AML-193 (cell line): ENCODE measurements around the gene PROC.

Experiments
- DNase-seq, 2 experiments: peaks; one replicate each; lab custom pipeline; 2025; lab: John Stamatoyannopoulos, UW

PROC gene

GRCh38 chr2:127418300-127419111 lies at the start of gene PROC:
Gene PROC (plus strand): TSS chr2:127418427. CDS start chr2:127419943, 1,516 bp downstream.
- no peak for DNase-seq

DNA sequence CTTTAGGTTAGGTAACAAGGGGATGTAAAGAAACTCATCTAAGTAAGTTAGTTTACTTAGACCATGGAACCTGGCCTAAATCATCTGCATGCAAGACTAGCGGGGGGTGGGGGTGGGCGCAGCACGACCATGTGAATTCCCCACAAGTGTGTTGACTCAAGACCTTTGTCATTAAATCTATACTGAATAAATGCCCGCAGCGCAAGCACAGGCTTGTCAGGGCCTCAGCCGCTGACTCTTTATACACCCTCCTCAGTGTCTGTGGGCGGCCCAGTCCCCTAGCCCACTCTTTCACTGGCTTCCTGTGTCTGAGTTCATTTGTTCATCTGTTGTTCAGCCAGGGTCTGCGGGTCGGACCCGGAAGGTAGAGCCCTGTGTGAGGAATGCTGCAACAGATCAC lies 48.2 kb upstream of the PROC start:
- no peak for DNase-seq

- no peak for DNase-seq
Observed at GRCh38 chr2:127371037-127371436, 47.2 kb upstream of the PROC start.

- DNase-seq: no peak
Observed at GRCh38 chr2:127373362-127374083, 44.7 kb upstream of the PROC start.

GRCh38 chr2:127376257-127376656 lies 42.0 kb upstream of the PROC start:
- no peak for DNase-seq

GRCh38 chr2:127377262-127377661 lies 41.0 kb upstream of the PROC start:
- no peak for DNase-seq

DNA sequence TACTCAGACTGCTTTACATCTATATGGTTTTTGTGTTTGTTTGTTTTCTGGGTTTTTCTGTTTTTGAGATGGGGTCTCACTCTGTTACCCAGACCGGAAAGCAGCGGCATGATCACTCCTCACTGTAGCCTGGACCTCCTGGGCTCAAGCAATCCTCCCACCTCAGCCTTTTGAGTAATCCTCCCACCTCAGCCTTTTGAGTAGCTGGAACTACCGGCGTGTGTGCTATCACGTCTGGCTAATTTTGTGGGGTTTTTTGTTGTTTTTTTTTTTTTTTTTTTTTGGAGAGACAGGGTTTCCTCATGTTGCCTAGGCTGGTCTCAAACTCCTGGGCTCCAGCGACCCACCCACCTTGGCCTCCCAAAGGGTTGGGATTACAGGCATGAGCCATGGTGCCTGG lies 39.5 kb upstream of the PROC start:
- DNase-seq: no peak

DNA sequence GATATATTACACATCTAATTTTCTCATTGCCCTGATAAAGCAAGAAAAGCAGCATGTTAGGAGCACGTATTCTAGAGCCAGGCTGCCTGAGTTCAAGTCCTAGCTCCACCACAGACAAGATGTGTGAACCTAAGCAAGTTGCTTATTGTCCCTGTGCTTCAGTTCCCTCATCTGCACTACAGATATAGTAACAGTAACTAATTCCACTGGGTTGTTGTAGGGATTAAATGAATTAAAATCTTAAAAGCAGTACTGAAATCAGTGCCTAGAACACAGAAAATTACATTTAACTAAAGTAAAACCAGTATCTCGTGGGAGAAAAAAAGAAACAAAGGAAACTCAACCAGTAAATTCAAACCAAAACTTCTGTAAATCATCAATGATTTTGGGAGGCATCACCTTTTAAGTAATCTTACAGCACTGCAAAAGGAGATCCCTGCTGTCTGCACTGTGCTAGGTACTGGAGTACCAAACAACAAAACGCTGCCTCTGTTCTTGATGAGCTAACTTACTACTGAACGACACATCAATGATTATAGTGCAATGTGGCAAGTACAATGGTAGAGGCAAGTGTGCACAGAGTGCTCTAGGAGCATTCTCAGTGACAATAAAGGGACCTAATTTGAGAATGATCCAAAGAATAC lies 38.4 kb upstream of the PROC start:
- DNase-seq: no peak

DNA sequence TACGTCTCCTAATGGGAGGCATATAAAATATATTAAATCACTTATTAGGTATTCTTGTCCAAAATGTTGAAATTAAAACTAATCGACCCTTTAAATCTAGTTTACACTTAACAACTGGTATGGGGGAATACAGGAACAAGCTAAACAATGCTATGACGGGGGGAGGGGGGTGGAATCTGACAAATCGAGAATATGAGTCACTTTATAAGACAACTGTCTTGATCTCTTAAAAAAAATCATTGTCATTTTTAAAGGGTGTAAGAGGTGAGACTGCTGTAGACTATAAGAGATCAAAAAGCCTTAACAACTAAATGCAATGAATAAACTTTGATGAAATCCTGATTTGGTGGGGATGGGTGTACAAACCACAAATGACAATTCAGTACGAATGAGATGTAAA lies 36.5 kb upstream of the PROC start:
- DNase-seq: no peak

DNA sequence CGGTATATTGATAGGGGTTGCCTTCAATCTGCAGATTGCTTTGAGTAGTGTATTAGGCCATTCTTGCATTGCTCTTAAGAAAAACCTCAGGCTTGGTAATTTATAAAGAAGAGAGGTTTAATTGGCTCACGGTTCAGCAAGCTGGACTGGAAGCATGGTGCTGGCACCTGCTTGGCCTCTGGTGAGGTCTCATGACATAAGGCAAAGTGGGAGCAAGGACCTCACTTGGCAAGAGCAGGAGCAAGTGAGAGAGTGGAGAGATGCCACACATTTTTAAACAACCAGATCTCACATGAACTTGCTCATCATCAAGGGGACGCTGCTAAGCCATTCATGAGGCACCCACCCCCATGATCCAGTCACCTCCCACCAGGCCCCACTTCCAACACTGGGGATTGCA lies 35.4 kb upstream of the PROC start:
- no peak for DNase-seq

- DNase-seq: no peak
Observed at GRCh38 chr2:127384529-127384928, 33.7 kb upstream of the PROC start.

DNA sequence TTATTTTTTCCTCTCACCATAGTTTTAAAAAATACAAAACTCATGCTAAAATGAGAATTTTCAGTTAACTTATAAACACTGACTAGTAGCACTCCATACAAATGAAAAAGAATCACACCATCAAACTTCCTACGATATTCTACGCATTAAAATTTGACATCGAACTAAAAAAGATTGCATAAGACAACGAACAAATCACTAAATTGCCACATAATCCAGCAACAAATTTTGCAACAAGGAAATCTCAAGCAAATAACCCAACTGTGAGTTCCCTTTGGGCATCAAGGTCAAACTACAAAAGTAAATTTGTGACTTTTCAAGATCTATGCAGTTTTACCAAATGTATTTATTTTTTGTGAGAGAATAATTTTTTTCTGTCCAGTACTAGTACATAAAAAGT lies 32.0 kb upstream of the PROC start:
- peak; percentile 72 to 74 for DNase-seq

- DNase-seq: peak; percentile 39 to 41
Observed at GRCh38 chr2:127386764-127387654, 31.2 kb upstream of the PROC start.

- peak; percentile 75 to 80 for DNase-seq
Observed at GRCh38 chr2:127387655-127388422, 30.4 kb upstream of the PROC start, which contains the start of gene MAP3K2. Gene MAP3K2 (minus strand): TSS chr2:127387975. CDS start chr2:127343129, 44,846 bp downstream.

DNA sequence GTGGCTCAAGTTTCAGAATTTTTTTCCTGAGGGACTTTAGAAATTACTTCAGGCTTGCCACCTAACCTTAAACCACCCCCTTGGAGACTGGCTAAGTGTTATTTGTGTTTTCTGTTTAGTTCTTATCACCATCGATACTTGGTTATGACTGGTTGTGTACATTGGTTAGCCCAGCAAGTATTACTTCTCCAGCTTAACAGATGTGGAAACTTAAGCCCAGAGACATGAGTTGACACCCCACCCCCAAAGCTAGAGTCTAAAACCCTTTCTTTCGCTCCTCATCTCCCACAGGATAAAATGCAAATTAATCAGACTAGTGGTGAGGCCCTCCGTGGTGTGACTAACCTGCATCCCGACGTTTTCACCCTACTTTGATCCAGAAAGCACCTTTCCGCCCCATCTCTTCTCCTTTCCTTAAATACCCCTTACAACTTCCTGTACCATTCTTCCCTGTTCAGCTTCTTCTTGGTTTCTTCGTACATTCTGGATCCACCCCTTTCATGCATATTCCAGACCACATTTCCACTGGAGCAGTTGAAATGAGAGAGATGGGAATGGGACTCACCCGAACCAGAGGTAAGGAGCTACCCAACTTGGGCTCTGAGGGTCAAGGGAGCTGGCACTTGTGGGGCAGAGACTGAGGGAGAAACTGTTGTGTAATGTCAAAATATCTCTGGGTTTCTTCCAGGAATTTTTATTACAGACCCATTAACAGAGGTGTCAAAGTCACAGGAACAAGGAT lies 29.6 kb upstream of the PROC start:
- DNase-seq: no peak

GRCh38 chr2:127389778-127390435 lies 28.3 kb upstream of the PROC start:
- peak; percentile 58 to 64 for DNase-seq

- DNase-seq: no peak
Observed at GRCh38 chr2:127392133-127392827, 25.9 kb upstream of the PROC start.

DNA sequence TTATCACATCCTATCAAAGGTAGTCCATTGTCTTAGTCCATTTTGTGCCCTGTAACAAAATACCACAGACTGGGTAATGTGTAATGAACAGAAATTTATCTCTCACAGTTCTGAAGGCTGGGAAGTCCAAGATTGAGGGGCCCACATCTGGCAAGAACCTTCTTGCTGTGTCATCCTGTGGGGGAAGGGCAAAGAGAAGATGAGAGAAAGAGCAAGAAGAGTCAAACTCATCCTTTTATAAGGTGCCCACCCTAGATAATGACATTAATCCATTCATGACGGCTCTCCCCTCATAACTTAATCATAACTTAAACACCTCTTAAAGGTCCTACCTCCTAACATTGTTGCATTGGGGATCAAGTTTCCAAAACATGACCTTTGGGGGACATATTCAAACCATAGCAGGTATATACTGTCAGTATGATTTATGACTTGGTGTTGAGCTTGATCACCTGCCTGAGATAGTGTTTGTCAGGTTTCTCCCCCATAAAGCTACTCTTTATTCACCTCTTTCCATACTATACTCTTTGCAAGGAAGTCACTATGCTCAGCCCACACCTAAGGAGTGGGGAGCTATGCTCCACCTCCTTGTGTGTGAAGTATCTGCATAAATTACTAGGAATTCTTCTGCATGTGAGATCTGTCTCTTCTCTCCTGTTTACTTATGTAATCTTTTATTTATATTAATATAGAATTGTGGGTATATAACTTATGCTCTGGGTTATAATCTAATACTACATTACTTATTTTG lies 25.2 kb upstream of the PROC start:
- no peak for DNase-seq
